Activated CD4-positive, alpha-beta T cell treated with anti-CD3 and anti-CD28 coated beads, Interleukin-10, Interleukin-2, amounts not matched to agents 100 ng/mL and 50 ng/mL, durations not matched to agents 16 hours and 8 hours (primary cell): ENCODE measurements around the gene RASD1.

Experiments used
- DNase-seq: peaks from one replicate; pipeline ENCODE4 v3.0.0-alpha.2; 2020

The RASD1 gene, protein sequence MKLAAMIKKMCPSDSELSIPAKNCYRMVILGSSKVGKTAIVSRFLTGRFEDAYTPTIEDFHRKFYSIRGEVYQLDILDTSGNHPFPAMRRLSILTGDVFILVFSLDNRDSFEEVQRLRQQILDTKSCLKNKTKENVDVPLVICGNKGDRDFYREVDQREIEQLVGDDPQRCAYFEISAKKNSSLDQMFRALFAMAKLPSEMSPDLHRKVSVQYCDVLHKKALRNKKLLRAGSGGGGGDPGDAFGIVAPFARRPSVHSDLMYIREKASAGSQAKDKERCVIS

DNA sequence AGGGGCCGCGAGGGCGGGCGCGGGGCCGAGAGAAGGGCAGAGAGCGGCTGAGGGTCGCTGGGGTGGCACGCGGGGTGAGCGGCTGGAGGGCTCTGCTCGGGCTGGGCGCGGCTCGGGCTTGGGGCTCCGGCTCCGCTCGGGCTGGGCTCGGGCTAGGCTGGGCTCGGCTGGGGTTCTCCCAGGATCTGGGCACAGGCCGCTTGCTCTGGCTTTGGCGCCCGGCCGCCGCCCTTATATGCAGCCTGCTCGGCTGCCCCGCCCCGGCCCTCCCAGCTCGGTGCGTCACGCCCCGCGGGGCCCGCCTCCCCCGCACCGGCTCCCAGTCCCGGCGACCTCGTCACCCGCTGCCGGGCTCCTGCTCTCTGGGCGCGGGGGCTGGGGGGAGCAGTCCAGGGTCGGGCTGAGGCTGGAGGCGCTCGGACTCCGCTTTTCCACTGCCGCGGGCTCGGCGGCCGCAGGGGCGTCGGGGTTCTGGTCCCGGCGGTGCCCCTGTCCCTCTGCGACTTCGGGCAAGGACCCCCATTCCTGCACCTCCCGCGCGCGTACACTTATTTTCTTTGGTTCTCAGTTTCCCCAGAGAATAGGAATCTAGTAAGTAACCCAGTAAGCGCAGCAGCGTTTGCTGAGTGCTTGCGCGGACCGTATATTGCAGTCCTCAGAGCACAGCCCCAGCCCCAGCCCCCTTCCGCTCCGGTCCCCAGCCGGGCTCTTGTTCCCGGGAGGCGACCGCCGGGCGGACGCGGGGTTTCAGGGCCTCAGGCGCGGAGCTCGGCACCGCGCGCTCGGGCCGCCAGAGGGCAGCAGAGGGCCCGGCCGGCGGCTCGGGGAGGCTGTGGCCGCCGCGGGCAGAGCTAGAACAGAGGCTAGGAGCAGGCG is at the start of gene RASD1:
Gene RASD1, minus strand, starts transcription at position 207 of the 876 bp plus-strand sequence. CDS start 214 bp downstream, outside the sequence.
- peak; percentile 85 for DNase-seq

DNA sequence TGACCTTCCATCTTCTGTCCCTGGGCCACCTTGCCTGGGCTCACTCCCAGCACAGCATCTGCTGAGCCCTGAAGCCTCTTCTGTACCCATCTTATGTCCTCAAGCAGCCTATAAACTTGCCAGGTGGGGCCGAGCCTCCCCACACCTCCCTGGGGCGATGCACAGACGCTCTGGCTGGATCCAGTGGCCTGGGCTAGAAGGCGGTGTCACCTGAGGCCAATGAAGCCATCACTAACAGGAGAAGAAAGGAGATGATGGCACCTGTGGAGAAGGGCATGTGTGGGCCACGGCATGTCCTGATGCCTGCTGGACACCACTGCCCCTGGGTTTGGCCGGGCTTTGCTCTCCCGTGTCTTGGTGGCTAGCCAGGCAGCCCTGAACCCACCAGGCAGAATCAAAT is 49.8 kb upstream of the RASD1 start:
- DNase-seq, result no peak

DNA sequence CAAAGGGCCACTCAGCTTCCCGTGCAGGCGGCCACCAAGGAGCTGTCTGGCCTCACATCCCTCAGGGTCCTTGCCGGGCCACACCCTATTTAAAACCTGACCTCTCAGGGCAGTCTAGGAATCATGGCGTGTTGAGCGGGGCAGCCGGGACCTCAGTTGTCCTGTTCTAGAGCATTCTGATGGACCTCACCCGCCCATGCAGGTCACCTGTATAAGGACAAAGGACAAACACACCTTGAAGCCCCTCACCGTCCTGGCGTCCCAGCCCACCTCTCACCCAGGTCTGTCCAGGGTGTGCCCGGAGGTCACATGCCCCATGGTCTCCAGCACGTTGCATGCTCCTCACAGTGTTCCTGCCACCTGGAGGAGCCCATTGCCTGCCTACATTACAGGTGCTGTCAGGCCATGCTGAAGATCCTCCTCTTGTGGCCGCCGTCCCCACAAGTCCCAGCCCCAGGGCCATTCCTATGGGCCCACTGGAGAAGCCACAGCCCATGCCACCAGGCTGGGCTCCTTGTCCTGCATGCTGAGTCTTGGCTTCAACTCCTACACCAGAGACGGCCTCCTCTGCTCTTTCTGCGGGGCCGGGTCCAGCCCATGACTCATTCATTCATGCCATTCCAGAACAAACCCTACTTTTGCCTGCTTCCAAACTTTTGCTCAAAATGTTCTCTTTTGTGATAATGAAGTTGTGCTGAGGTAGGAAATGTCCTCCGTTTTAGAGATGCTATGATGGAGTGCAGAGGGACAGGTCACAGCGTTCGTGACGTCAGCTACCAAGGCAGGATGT is 49.0 kb upstream of the RASD1 start:
- no peak for DNase-seq

DNA sequence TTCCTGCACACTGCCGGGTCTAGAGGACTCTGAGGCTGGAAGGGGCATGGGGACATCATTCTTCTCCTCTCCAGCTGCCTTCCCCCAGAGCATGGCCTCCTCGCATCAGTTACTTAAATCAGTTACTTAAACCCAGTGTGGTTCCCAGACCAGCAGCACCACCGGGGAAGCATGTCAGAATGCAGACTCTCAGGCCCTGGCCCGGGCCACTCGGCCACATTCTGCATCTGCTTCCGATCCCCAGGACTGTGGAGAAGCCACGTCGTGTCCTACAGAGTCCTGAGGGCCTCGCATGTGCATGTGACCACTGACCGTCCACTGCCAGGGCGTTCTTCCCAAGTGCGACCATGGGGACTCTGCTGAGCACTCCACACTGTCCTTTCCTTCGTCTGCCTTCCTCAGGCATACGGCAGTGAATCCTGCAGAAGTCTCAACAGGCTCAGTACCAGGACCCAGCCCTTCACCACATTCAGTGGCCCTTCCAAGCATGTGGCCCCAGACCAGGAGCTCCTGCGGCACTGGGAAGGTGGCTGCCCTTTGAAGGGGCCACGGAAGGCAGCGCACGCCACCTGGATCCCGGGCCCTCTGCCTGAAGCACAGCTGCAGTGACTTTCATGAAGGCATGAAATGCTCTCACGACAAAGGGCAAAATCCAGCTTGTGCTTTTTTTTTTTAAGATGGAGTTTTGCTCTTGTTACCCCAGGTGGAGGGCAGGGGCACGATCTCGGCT is 46.9 kb upstream of the RASD1 start:
- no peak for DNase-seq

DNA sequence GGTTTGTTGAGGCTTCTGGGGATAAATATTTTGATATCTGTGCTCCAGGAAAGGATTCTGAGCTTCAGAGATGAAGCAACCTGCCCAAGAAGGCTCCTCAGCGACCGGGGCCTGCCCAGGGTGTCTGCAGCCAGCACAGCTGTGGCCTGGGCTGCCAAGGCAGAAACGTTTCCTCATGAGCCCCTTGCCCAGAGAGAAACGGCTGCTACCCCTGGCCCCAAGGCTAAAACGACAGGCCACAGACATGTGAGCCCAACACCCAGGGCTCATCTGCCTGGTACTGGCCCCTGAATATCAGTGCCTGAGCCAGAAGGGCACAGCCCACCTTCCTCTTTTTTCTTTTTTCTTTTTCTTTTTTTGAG is 45.4 kb upstream of the RASD1 start:
- DNase-seq, result no peak

DNA sequence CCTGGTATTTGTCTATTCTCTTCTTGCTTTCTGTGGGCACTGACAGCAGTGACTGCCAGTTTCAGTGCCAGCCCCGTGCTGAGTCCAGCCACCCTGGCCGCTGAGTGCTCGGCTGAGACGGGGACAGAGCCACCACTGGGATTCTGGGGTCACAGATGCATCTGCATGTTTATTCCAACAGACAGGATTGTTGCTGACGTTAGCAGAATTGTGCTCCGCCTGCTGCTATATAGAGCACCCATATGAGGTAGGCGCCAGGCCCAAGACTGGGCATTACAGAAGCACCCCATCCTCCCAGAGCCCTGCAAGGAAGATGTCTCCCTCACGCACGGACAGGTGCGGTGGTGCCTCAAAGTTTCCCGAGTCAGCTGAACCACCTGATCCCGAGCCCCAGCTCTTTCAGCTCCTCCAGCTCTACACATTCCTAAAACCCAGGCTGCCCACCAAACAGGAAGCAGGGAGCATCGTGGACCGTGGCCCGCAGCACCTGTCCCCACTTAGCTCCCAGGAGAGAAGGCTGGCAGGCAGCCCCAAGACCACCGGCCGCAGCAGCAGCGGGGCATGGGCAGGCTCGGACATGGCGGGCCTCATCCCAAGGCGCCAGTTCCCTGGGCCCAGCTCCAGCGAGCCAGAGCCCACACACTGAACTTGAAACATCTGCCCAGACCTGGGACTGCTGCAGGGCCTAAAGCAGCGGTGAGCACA is 44.9 kb upstream of the RASD1 start:
- no peak for DNase-seq

DNA sequence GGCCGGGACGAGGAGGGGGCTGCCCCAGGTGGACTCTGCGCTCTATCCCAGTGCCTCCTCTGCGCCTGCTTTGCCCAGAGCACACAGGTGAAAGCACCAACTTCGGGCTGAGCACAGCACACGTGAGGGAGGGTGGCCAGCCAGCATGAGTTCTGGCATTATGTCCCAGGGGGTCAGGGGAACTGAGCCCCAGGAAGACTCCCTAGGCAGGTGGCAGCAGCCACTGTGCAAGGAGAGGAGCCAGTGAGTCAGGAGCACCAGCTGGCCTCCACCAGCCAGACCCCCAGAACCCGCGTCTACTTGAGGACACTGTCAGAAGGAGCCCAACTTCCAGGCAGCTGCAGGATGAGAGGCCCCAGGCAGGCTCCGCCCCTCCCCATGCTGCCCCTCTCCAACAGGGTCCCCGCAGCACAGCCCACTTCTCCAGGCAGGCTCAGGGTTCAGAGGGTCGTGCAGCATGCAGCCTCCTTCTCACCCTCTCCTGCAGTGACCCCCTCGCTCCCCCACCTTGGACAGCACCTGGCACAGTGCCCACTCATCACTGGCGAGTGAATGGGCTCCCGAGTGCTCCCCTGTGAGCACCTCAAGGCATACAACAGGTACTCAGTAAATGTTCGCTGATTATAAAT is 44.2 kb upstream of the RASD1 start:
- DNase-seq, result no peak

DNA sequence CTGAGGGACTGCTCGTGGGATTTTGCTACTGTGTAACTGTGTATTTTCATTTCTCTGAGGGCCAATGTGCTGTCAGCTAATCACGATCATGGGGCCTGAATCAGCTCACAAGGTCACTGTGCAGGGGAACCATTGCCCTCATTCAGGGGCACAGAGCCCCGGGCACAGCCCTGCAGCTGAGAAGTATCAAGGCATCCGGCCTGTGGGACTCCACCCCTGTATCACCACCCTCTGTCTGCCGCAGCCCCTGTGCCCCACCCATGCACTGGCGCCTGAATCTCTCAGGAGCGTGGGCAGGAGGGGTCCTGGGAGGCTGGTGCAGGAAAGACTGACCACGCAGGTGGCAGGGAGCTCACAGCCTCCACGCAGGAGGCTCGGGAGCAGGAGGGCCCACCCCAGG is 43.4 kb upstream of the RASD1 start:
- DNase-seq, result no peak

DNA sequence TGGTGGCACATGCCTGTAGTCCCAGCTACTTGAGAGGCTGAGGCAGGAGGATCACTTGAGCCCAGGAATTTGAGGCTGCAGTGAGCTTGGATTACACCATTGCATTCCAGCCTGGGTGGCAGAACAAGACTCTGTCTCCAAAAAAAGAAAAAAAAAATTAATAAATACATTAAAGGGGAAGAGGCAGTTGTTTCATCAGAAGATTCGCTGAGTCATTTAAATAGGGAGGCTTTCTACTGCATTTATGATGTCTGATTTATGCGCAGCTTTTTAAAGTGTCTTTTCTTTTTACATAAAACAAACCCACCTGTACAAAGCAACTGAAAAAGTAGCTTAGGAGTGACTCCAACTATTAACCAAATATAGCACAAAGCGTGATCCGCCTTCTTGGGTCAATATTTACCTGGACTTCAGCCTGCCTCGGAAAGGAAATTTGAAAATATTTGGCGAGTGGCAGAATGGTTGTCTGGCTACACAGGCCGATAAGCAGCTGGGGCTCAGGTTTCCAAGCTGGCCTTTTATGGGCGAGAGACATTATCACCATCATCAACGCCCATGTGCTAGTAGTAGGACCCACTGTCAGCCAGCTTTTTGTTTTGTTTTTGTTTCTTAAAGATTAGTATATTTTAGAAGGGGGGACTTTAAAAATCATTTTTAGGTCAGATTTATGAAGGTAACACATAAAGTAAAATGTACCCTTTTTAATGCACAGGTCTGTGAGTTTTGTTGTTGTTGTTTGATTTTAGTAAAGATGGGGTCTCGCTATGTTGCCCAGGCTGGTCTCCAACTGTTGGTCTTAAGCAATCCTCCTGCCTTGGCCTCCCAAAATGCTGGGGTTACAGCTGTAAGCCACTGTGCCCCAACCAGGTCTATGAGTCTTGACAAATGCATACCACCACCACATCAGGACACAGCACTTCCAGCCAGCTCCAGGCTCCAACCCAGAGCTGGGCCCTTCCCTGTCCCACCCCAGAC is 42.5 kb upstream of the RASD1 start:
- no peak for DNase-seq

DNA sequence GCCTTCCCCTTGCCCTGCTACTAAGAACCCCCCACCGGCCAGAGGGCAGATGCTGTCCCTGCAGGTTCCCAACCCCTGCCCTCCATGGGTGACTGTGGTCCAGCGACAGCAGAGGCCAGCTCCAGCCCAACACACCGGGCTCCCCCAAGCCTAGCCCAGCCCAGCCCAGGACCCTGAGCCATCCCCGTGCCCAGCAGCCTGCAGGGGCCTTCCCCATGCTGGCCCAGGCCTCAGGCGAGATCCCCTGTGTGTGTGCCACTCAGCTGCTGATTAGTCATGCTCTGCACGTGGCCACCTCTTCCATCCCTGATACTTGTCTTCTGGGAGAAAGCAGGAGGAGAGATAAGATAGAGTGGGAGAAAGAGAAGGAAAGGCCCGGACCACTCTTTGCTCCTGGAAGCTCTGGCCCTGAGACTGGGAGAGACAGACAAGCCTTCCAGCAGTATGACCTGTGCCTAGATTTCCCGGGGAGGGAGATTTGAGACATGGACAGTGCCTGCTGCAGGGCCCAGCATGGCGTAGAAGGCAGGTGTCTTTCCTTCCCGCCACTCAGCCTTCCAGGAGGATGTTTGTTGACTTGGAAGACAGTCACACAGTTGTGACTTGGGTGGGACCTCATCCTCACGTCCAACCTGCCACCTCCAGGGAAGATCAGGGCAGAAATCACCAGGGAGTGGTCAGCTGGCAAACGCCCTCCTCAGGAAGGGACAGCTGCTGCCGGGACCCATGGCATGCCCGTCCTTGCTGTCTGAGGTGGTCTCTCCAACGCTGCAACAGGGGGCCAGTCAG is 41.3 kb upstream of the RASD1 start:
- DNase-seq, result no peak

DNA sequence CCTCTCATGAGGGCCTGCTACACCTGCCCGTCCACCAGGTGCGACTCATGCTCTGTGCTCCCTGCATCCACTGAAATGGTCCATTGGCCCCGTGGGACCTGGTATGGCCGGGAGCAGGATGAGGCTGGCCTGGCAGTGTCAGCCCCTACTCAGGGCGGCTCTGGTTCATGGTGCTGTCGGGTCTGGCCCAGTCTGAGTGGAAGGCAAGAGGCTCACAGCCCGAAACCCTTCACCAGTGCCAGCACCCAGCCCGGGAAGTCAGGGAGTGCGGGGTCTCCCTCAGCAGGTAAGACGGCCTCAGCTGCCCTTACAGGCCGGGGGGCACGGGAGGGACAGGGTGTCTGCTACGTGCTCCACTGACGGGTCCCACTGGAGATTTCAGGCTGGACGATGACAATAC is 40.5 kb upstream of the RASD1 start:
- no peak for DNase-seq

DNA sequence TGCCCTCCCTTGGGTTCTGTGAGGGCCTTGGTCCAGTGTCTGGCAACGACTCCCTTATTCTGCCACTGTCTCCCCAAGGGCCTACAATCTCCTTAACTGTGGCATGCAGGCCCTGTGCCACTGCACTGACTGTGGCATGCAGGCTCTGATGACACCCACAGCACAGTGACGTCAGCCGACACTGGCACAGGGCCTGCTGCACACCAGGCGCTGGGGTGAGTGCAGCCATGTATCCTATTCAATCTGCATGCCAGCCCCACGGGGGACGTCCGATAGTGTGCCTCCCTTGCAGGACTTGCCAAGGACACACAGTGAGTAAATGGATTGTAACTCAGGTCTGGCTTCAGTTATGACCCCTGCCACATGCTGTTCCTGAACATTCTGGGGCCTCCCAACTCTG is 39.8 kb upstream of the RASD1 start:
- DNase-seq, result no peak

DNA sequence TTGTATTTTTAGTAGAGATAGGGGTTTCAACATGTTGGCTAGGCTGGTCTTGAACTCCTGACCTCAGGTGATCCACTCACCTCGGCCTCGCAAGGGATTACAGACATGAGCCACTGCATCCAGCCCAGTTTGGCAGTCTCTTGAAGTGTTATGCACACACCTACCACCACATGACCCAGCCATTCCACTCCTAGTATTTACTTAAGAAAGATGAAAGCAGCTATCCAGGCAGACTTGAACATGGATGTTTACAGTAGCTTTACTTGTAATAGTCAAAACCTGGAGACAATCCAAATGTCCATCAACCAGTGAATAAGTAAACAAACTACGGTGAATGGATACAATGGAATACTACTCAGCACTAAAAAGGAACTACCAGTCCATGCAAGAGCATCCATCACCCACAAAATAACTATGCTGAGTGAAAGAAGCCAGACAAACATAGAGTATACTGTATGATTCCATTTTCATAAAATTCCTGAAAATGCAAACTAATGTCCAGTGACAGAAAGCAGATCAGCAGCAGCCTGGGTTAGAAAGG is 37.8 kb upstream of the RASD1 start:
- no peak for DNase-seq

DNA sequence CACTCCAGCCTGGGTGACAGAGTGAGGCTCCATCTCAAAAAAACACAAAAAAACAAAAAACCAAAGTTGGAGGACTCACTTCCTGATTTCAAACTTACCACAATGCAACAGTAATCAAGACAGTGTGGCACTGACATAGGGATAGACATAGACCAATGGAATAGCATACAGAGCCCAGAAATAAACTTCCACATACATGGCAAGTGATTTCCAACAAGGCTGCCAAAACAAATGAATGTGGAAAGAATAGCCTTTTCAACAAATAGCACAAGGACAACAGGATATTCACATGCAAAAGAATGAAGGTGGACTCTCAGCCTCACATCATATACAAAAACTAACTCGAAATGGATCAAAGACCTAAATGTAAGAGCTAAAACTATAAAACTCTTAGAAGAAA is 36.8 kb upstream of the RASD1 start:
- DNase-seq, result no peak

DNA sequence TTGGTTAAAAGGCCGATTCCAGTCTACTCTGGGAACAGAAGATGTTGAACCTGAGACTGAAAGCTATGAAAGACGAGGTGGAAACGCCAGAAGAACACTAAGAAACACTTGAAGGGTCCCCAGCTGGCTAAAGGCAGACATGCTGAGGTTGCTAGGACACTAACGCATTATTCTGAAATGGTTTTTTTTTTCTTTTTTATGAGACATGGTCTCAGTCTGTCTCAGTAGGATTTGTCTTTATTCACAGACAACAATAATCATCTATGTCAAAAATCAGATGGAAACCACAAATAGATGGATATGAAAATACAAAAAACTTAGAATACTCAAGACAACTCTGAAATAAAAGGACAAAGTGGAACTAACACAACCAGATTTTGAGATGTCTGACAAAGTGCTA is 35.0 kb upstream of the RASD1 start:
- DNase-seq, result no peak

DNA sequence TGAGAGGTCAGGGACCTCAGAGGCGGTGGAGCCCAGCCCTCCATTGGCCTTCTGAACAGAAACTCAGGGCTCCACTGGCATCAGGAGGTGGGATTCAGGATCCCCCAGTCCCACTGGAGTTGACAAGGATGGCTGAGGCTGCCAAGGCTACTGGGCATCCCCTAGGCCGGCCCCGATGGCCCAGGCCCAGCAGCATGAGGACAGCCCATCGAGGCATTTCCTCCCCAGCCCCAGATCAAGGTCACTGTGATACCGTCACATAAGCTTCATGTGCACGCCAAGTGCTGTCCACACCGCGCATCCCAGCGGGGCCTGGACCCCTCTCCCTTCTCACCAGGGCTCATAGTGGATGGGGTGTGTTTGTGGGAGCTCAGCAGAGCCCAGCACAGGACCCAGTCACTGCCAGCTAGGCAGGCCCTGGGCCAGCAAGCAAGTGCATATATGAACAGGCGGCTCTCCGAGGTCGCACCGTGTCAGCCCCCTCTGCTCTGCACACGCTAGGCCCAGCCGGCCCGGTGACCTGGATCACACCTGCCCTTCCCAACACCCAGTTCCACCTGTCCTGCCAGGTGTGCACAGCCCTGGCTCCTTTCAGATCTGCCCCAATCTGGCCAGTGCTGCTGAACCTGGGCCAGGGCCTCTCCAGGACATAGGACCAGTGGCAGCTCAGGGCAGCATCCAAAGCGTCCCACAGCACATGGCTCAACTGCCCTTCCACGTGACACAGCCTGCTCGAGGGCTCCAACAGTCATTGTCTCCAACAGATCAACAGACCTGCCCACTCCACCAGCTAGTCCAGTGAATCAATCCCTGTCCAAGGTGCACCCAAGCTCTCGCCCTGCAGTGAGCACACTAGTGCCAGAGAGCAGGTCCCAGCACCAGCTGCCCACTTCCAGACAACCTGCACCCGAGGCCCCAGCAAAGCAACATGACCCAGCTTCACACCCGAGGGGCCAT is 32.8 kb upstream of the RASD1 start:
- no peak for DNase-seq

DNA sequence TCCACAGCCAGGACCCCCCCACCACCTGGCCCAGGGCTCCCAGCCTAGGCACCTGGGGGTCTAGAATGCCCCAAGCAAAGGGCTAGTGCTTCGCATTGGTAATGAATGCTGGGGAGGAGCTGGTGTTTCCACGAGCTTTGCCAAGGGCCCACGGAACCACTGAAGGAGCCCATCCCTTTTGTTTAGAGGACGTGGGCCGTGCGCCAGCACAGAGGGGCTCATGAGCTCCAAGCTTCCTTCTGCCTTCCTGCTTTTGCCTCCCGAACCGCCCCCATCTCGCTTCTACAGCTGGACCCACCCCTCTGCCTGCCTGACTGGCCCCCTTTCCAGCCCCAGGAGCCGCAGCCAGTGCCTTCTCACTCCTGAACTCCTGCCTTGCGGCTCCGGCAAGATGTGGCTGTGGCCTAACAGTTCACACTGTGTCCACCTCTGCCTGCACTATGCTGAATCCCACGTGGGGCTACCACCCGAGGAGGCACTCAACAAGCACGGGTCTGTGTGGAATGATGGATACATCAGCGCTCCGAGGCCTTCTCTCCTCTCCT is 31.8 kb upstream of the RASD1 start:
- DNase-seq, result no peak

DNA sequence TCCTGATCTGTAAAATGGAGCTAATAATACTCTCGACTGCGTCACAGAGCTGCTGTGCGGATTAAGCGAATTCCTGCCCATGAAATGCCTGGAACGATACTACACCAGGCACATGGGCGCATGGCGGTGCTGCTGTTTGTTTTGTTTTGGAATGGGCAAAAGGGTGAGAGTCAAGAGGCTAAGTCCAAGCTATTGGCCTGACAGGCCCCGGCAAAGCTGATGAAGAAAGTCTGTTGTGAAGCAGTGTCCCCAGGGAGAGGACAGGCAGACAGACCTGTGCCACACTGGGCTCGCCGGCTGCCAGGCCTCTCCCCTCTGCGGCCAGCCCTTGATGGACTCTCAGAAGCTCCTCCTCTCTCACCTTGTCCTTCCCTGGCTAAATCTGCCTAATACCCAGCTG is 31.3 kb upstream of the RASD1 start:
- no peak for DNase-seq
